HG02763 (cell line): ENCODE data around the gene IFNAR1.

ENCODE experiments used
- ATAC-seq: cut with Tn5 transposase; IDR thresholded peaks from one replicate; pipeline ENCODE4 v1.9.1; 2021; ENCODE audit warnings: mild to moderate bottlenecking, moderate library complexity; ENCODE audit not compliant: unreplicated experiment

IFNAR1 gene

GRCh38 chr21:33396951-33397350 lies 72.2 kb downstream of the IFNAR1 start:
- ATAC-seq, result no peak

DNA sequence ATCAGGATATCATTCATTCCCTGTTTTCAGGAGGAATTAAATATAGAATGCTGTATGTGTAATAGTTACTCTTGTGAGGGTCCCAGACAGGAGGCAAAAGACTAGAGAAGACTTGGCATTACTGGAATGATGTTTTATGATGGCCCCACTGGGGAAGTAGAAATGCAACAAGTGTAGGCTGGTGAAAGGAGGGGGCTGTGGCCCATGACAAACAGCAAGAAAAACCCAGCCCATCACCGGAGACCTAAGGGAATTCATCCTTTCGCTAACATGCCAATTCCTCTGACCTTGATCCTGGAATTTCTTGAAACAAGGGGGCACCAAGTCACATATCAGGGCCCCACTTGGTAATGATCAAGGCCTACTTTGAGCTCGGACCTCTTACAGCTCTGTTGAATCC lies 72.9 kb downstream of the IFNAR1 start:
- no peak for ATAC-seq

DNA sequence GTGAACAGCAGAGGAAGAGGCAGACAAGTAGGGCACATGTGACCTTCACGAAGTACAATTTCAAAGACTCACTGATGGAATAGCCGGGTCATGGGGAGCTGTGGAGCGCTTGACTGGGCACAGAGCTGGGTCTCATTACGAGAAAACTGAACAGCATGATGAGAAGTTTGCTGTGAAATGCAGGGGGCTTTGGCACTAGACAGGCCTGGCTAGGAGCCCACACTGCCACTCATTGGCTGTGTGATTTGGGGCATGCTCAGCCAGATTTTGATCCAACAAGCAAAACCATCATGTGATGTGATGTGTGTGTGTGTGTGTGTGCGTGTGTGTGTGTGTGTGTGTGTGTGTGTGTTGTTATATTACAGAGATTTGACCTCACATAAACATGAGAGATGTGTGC lies 73.6 kb downstream of the IFNAR1 start:
- ATAC-seq, result no peak

DNA sequence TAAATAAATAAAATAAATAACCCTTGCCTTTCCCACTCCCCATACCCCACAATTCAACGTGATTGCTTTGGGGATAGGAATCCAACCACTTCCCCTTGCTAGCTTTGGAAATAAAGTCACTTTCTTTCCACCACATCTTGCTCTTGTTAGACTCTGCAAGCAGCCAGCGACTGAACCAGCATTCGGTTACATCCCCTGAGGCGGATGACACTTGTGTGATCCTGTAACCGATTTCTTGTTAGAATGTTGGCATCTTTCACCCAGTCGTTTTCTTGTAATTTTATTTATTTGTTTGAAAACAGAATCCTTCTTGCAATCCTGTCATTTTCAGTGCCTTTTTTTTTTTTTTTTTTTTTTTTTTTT lies 76.8 kb downstream of the IFNAR1 start:
- ATAC-seq, result no peak

DNA sequence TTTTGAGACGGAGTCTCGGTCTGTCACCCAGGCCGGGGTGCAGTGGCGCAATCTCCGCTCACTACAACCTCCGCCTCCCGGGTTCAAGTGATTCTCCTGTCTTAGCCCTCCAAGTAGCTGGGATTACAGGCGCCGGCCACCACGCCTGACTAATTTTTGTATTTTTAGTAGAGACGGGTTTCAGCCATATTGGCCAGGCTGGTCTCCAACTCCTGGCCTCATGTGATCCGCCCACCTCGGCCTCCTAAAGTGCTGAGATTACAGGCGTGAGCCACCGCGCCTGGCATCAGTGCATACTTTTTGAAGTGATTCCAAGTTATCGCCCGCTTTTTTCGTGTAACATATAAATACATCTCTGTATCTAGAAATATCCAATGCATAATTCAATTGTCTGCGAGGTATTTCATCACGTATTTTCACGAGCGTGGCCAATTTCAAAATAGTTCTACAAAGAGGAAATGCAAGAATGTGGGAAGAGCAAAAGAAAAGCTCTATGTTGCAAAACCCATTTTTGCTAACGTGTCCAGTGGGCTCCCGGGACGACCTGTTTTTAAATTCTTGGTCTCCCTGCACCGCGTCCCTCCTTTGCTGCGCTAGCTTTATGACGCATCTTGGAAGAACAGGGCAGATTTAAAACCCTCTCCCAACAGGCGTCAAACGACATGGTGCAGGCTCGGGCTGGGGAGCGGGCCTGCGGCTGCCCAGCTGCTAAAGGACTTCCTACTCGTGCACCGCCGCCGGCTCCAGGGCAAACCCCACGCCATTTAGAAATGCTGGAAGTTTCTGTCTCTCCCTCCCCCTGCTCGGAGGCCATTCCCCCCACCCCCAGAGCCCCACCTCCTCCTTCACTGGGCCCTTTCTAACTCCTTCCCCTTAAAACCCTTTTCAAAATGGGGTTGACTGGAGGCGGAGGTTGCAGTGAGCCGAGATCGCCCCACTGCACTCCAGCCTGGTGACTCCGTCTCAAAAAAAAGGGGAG lies 77.5 kb downstream of the IFNAR1 start:
- ATAC-seq, result no peak

GRCh38 chr21:33403128-33403785 lies 78.5 kb downstream of the IFNAR1 start, which contains the start of gene IFNGR2:
TSS of gene IFNGR2 (plus strand) at chr21:33403413. CDS start at chr21:33403544, 131 bp downstream.
- ATAC-seq, result no peak

- ATAC-seq, result no peak
Measured at GRCh38 chr21:33403786-33404585, 79.2 kb downstream of the IFNAR1 start.

- ATAC-seq, result no peak
Measured at GRCh38 chr21:33406493-33406892, 81.7 kb downstream of the IFNAR1 start.
